Type B pancreatic cell (in vitro differentiated cells): ENCODE data around the gene ATP1A1. TPM values are rescaled to one million over a fixed set of nuclear protein-coding genes. Genes with fewer than 3 reads are reported as not detected.
A peak's percentile ranks its signal among the peaks of the same experiment; 100 is the strongest.

Experiments
- DNase-seq: peaks from one replicate; pipeline ENCODE4 v3.0.0; 2021; ENCODE audit warnings: mixed read lengths; ENCODE audit not compliant: unreplicated experiment; ENCODE audit errors: extremely low spot score
- H3K27ac Mint-ChIP-seq: 2 replicates; pipeline ENCODE4 v1.8.0; 2021; ENCODE audit warnings: mild to moderate bottlenecking, mixed read lengths
- H3K27me3 Mint-ChIP-seq: 2 replicates; pipeline ENCODE4 v1.8.0; 2021; ENCODE audit warnings: mixed read lengths
- H3K36me3 Mint-ChIP-seq: 2 replicates; pipeline ENCODE4 v1.8.0; 2021; ENCODE audit warnings: mixed read lengths
- H3K4me1 Mint-ChIP-seq: one replicate; pipeline ENCODE4 v1.8.0; 2021; ENCODE audit warnings: mixed read lengths; ENCODE audit not compliant: unreplicated experiment
- H3K4me3 Mint-ChIP-seq: 2 replicates; pipeline ENCODE4 v1.8.0; 2021; ENCODE audit warnings: mild to moderate bottlenecking, mixed read lengths
- H3K9me3 Mint-ChIP-seq: 2 replicates; pipeline ENCODE4 v1.8.0; 2021; ENCODE audit warnings: mixed read lengths
- CTCF ChIP-seq: fragments of 200-600 bp; sonication (generic); conservative IDR thresholded peaks from 2 replicates; pipeline ENCODE4 v1.5.0; 2021; ENCODE audit warnings: antibody characterized with exemption, mild to moderate bottlenecking
- total RNA-seq: library from RNA; stranded (reverse); gene quantifications from 2 replicates; pipeline ENCODE4 v1.2.1, GENCODE V29; 2021; ENCODE audit warnings: low replicate concordance

Gene ATP1A1
- total RNA-seq, 1 donor from 2014 or later, result 374 TPM

GRCh38 chr1:116335850-116336624 lies 37.0 kb upstream of the ATP1A1 start:
- H3K4me3 Mint-ChIP-seq, result peak overlapping the region; percentile 27
- DNase-seq, result no peak
- H3K9me3 Mint-ChIP-seq, result no peaks in the 10 kb centered on the region
- no peak for TF ChIP-seq CTCF
- peak overlapping the region; percentile 81 for H3K27ac Mint-ChIP-seq
- H3K4me1 Mint-ChIP-seq, result peaks cover 16% of the 10 kb centered on the region
- H3K27me3 Mint-ChIP-seq, result no peaks in the 10 kb centered on the region
- H3K36me3 Mint-ChIP-seq, result no peaks in the 10 kb centered on the region

DNA sequence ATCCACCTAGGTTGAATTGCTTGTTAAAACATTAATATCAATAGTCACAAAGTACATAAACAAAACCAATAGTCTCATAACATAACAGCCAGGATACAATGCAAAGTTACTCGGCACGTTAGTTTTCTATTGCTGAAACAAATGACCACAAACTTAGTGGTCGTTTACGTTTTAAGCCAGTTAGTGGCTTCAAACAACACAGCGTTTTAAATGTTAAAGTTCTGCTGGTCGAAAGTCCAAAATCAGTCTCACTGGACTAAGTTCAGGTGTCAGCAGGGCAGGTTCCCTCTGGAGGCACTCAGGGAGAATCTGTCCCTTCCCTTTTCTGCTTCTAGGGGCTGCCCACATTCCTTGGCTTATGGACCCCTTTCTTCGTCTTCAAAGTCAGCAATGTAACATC lies 35.6 kb upstream of the ATP1A1 start:
- no peak overlapping the region for H3K27ac Mint-ChIP-seq
- TF ChIP-seq CTCF, result no peak
- H3K4me1 Mint-ChIP-seq, result peaks cover 16% of the 10 kb centered on the region
- H3K27me3 Mint-ChIP-seq, result no peaks in the 10 kb centered on the region
- H3K9me3 Mint-ChIP-seq, result no peaks in the 10 kb centered on the region
- no peak overlapping the region for H3K4me3 Mint-ChIP-seq
- DNase-seq, result no peak
- no peaks in the 10 kb centered on the region for H3K36me3 Mint-ChIP-seq

- H3K27ac Mint-ChIP-seq, result no peak overlapping the region
- no peak overlapping the region for H3K4me3 Mint-ChIP-seq
- no peaks in the 10 kb centered on the region for H3K27me3 Mint-ChIP-seq
Measured at GRCh38 chr1:116338400-116338799, 34.6 kb upstream of the ATP1A1 start.

DNA sequence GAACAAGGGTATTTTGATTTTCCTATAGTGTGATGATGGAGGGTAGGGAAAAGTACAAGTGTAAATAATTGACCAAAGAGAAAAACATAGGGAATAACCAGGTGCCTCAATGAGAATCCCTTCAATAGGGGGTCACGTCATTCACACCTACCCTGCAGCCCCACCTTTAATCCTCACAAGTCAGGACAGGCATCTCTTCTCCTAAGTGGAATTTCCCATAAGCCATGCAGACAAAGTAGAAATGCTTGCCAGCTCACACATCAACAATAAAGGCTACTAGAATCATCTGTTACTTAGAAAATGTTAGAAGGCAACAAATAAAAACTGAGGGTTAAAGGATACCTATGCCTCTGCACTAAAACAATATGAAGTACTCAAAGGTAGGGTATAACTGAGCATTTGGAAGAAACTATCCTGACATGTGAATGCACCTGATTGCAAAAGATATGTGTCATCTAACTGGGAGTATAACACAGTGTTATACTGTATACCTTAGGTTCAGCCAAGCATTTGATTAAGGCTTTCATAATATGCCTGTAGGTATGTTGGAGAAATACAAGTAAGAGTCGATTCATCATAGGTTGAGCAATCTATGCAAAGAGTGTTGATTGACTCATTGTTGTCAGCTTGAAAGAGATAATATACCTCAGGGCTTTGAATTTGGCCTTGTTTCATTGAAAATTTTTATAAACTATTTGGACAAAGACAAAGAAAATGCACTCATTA lies 32.4 kb upstream of the ATP1A1 start:
- Mint-ChIP-seq H3K27ac (no peak overlapping the region), H3K9me3 (no peaks in the 10 kb centered on the region), H3K4me3 (no peak overlapping the region), H3K27me3 (no peaks in the 10 kb centered on the region), H3K36me3 (no peaks in the 10 kb centered on the region), H3K4me1 (peaks cover 14% of the 10 kb centered on the region)
- DNase-seq, result no peak
- TF ChIP-seq CTCF, result no peak

More at GRCh38 chr1:116338400-116338799, 34.6 kb upstream of the ATP1A1 start:
- Mint-ChIP-seq H3K4me1 (peaks cover 16% of the 10 kb centered on the region), H3K9me3 (no peaks in the 10 kb centered on the region), H3K36me3 (no peaks in the 10 kb centered on the region)
- DNase-seq, result no peak
- TF ChIP-seq CTCF, result no peak

- no peaks in the 10 kb centered on the region for H3K9me3 Mint-ChIP-seq
- H3K4me3 Mint-ChIP-seq, result no peak overlapping the region
- no peak overlapping the region for H3K27ac Mint-ChIP-seq
- no peak for TF ChIP-seq CTCF
- H3K4me1 Mint-ChIP-seq, result peaks cover 15% of the 10 kb centered on the region
- DNase-seq, result no peak
- H3K27me3 Mint-ChIP-seq, result no peaks in the 10 kb centered on the region
- no peaks in the 10 kb centered on the region for H3K36me3 Mint-ChIP-seq
Measured at GRCh38 chr1:116343019-116343418, 30.0 kb upstream of the ATP1A1 start.
